ENCODE data around the gene MTMR12. TPM values are rescaled to one million over a fixed set of nuclear protein-coding genes. Genes with fewer than 3 reads are reported as not detected.

MTMR12 gene
- total and polyA plus RNA-seq, 2 of the 13 experiments (the other 11 are each of a cell fraction or from before 2014, with no cell fraction given), result 23.4 to 36.6 TPM

GRCh38 chr5:32312595-32313332 lies at the start of gene MTMR12 (continued):
- TF ChIP-seq, protein P1, sequence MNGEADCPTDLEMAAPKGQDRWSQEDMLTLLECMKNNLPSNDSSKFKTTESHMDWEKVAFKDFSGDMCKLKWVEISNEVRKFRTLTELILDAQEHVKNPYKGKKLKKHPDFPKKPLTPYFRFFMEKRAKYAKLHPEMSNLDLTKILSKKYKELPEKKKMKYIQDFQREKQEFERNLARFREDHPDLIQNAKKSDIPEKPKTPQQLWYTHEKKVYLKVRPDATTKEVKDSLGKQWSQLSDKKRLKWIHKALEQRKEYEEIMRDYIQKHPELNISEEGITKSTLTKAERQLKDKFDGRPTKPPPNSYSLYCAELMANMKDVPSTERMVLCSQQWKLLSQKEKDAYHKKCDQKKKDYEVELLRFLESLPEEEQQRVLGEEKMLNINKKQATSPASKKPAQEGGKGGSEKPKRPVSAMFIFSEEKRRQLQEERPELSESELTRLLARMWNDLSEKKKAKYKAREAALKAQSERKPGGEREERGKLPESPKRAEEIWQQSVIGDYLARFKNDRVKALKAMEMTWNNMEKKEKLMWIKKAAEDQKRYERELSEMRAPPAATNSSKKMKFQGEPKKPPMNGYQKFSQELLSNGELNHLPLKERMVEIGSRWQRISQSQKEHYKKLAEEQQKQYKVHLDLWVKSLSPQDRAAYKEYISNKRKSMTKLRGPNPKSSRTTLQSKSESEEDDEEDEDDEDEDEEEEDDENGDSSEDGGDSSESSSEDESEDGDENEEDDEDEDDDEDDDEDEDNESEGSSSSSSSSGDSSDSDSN (CRISPR knock-in tag; IDR thresholded peaks at IDR 0.05), result peak; percentile 77; the same call in 1 of the 2 replicates
- no peak for TF ChIP-seq ZNF33A (CRISPR knock-in tag; IDR thresholded peaks at IDR 0.05; ENCODE audit: borderline replicate concordance)
- TF ChIP-seq, protein P2, sequence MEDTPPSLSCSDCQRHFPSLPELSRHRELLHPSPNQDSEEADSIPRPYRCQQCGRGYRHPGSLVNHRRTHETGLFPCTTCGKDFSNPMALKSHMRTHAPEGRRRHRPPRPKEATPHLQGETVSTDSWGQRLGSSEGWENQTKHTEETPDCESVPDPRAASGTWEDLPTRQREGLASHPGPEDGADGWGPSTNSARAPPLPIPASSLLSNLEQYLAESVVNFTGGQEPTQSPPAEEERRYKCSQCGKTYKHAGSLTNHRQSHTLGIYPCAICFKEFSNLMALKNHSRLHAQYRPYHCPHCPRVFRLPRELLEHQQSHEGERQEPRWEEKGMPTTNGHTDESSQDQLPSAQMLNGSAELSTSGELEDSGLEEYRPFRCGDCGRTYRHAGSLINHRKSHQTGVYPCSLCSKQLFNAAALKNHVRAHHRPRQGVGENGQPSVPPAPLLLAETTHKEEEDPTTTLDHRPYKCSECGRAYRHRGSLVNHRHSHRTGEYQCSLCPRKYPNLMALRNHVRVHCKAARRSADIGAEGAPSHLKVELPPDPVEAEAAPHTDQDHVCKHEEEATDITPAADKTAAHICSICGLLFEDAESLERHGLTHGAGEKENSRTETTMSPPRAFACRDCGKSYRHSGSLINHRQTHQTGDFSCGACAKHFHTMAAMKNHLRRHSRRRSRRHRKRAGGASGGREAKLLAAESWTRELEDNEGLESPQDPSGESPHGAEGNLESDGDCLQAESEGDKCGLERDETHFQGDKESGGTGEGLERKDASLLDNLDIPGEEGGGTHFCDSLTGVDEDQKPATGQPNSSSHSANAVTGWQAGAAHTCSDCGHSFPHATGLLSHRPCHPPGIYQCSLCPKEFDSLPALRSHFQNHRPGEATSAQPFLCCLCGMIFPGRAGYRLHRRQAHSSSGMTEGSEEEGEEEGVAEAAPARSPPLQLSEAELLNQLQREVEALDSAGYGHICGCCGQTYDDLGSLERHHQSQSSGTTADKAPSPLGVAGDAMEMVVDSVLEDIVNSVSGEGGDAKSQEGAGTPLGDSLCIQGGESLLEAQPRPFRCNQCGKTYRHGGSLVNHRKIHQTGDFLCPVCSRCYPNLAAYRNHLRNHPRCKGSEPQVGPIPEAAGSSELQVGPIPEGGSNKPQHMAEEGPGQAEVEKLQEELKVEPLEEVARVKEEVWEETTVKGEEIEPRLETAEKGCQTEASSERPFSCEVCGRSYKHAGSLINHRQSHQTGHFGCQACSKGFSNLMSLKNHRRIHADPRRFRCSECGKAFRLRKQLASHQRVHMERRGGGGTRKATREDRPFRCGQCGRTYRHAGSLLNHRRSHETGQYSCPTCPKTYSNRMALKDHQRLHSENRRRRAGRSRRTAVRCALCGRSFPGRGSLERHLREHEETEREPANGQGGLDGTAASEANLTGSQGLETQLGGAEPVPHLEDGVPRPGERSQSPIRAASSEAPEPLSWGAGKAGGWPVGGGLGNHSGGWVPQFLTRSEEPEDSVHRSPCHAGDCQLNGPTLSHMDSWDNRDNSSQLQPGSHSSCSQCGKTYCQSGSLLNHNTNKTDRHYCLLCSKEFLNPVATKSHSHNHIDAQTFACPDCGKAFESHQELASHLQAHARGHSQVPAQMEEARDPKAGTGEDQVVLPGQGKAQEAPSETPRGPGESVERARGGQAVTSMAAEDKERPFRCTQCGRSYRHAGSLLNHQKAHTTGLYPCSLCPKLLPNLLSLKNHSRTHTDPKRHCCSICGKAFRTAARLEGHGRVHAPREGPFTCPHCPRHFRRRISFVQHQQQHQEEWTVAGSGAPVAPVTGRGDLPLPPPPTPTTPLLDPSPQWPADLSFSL (CRISPR knock-in tag; IDR thresholded peaks at IDR 0.05), result no peak
- TF ChIP-seq SP4 (CRISPR knock-in tag; IDR thresholded peaks at IDR 0.05), result peak; percentile 94
- TF ChIP-seq ELF1 (CRISPR knock-in tag; IDR thresholded peaks at IDR 0.05), result 0 out of 2 replicates have a peak, but pooled peaks have one; percentile 27
- peak; percentile 51; the same call in 1 of the 2 replicates for TF ChIP-seq ZNF34 (CRISPR knock-in tag; IDR thresholded peaks at IDR 0.05; ENCODE audit: borderline replicate concordance)
- no peak for TF ChIP-seq MAZ (IDR thresholded peaks at IDR 0.05; ENCODE audit: borderline replicate concordance, low read depth, low read length)
- peak; percentile 69 for TF ChIP-seq MAZ (CRISPR knock-in tag; IDR thresholded peaks at IDR 0.05; ENCODE audit: low read depth)
- no peak for TF ChIP-seq ZNF879 (CRISPR knock-in tag; IDR thresholded peaks at IDR 0.05)
- TF ChIP-seq TCF7L2 (IDR thresholded peaks at IDR 0.05; ENCODE audit: low read depth, low read length), result no peak
- TF ChIP-seq, protein P3, sequence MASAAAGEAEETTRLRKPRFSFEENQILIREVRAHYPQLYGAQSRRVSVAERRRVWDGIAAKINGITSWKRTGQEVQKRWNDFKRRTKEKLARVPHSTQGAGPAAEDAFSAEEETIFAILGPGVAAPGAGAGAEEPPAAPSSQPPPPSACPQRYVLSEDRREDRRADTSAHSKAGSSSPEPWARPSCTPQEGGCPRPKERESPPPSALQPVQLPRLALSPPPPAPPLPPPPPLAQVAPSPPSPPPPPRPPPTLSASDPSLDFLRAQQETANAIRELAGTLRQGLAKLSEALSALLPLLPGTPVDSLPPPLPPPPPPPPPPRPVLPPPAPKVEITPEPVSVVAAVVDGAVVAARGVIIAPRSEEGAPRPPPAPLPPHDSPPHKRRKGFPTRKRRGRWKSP (CRISPR knock-in tag; IDR thresholded peaks at IDR 0.05), result 0 out of 2 replicates have a peak, but pooled peaks have one; percentile 13
- TF ChIP-seq SOX13 (IDR thresholded peaks at IDR 0.05), result no peak; the same call in 1 of the 2 replicates
- peak in 1 of 2 experiments; percentile 44; a peak in 1 of 4 replicates for TF ChIP-seq SOX13 (CRISPR knock-in tag; conservative IDR thresholded peaks at IDR 0.05 in 1 of 2, IDR thresholded peaks at IDR 0.05 in 1 of 2)
- TF ChIP-seq ELF3 (CRISPR knock-in tag; IDR thresholded peaks at IDR 0.05), result peak; percentile 63
- no peak for TF ChIP-seq ZNF451 (CRISPR knock-in tag; IDR thresholded peaks at IDR 0.05)
- no peak for TF ChIP-seq SIN3B (IDR thresholded peaks at IDR 0.05; ENCODE audit: low read length)
- TF ChIP-seq TGIF2 (CRISPR knock-in tag; IDR thresholded peaks at IDR 0.05), result no peak
- TF ChIP-seq PHF21A (CRISPR knock-in tag; IDR thresholded peaks at IDR 0.05), result peak; percentile 92
- TF ChIP-seq ZNF644 (CRISPR knock-in tag; IDR thresholded peaks at IDR 0.05; ENCODE audit: low read depth), result no peak
- peak; percentile 50; the same call in 1 of the 2 replicates for TF ChIP-seq TMF1 (CRISPR knock-in tag; IDR thresholded peaks at IDR 0.05; ENCODE audit: low read depth)
- TF ChIP-seq BCL6 (CRISPR knock-in tag; IDR thresholded peaks at IDR 0.05), result no peak

Measured in HepG2 (cell line).